CD4-positive, alpha-beta T cell (primary cell): ENCODE data around the gene TOP3B. TPM values are rescaled to one million over a fixed set of nuclear protein-coding genes. Genes with fewer than 3 reads are reported as not detected.

ENCODE experiments used
- ATAC-seq: fragments of 200-7000 bp; cut with Tn5 transposase; one replicate; pipeline ENCODE4 v1.10.0; 2022; ENCODE audit warnings: mild to moderate bottlenecking; ENCODE audit not compliant: poor library complexity
- CTCF ChIA-PET: fragments of 350-600 bp; sonication (Branson Sonifier 250); formaldehyde crosslinking; loops from one replicate; lab custom pipeline; 2021; ENCODE audit warnings: antibody characterized with exemption, inconsistent platforms; lab: Charles Lee
- POLR2A ChIA-PET: fragments of 350-600 bp; sonication (Branson Sonifier 250); formaldehyde crosslinking; loops from one replicate; lab custom pipeline; 2021; ENCODE audit warnings: antibody characterized with exemption, inconsistent platforms; lab: Charles Lee
- DNase-seq, 14 experiments: peaks; one replicate each; pipeline ENCODE4 v3.0.0-alpha.2; 2013 to 2020; ENCODE audit warnings: mixed read lengths in 2 of 14
- H3K27ac ChIP-seq, 2 donors: one replicate each; pipeline versions ENCODE4 v1.5.1 to v1.7.0; 2013; ENCODE audit warnings: low read length in 2 of 2, low read depth in 1 of 2, mild to moderate bottlenecking in 1 of 2
- H3K27me3 ChIP-seq, 2 experiments: 1 replicate in 1 of 2; 2 replicates in 1 of 2; pipeline versions ENCODE4 v1.6.1 to v1.7.0; 2013; ENCODE audit warnings: low read length in 2 of 2, control low read depth in 1 of 2, mild to moderate bottlenecking in 1 of 2, moderate library complexity in 1 of 2; ENCODE audit not compliant: insufficient read depth in 2 of 2, control insufficient read depth in 1 of 2
- H3K36me3 ChIP-seq: one replicate; pipeline ENCODE4 v1.6.1; 2013; ENCODE audit warnings: low read length, control low read depth; ENCODE audit not compliant: insufficient read depth
- H3K4me1 ChIP-seq: one replicate; pipeline ENCODE4 v1.6.1; 2013; ENCODE audit warnings: low read length, control low read depth; ENCODE audit not compliant: insufficient read depth
- H3K4me3 ChIP-seq: one replicate; pipeline ENCODE4 v1.5.1; 2013; ENCODE audit warnings: mild to moderate bottlenecking, low read length, moderate library complexity
- H3K9me3 ChIP-seq, 2 experiments: 1 replicate in 1 of 2; 2 replicates in 1 of 2; pipeline versions ENCODE4 v1.6.1 to v1.7.0; 2013; ENCODE audit warnings: low read length in 2 of 2, mild to moderate bottlenecking in 2 of 2, control low read depth in 1 of 2, moderate library complexity in 1 of 2; ENCODE audit not compliant: control insufficient read depth in 1 of 2, insufficient read depth in 1 of 2
- H3K27ac Mint-ChIP-seq: one replicate; pipeline ENCODE4 v1.8.0; 2020; ENCODE audit warnings: mixed read lengths
- H3K27me3 Mint-ChIP-seq: one replicate; pipeline ENCODE4 v1.8.0; 2021; ENCODE audit warnings: mixed read lengths
- H3K36me3 Mint-ChIP-seq: one replicate; pipeline ENCODE4 v1.8.0; 2021; ENCODE audit warnings: low read depth, mixed read lengths
- H3K4me1 Mint-ChIP-seq: one replicate; pipeline ENCODE4 v1.8.0; 2021; ENCODE audit warnings: low read depth, mixed read lengths
- H3K4me3 Mint-ChIP-seq: one replicate; pipeline ENCODE4 v1.8.0; 2020; ENCODE audit warnings: mild to moderate bottlenecking, mixed read lengths
- H3K9me3 Mint-ChIP-seq: one replicate; pipeline ENCODE4 v1.8.0; 2020; ENCODE audit warnings: mixed read lengths
- intact Hi-C, 2 experiments: fragments of 100-400 bp; cut with DNase I in 1 of 2; cut with micrococcal nuclease in 1 of 2; formaldehyde crosslinking; loops; one replicate each; pipeline versions ENCODE4 v1.15.1 to v1.9.0; 2023 to 2025; cut with DNase I, micrococcal nuclease
- total RNA-seq, 174 experiments: library from RNA in 2 of 174; stranded (reverse) in 2 of 174; gene quantifications; one replicate each; pipeline ENCODE4 v1.2.3 and lab custom pipeline; 2021 to 2026
- TF ChIP-seq, protein P1 (sequence below): fragments of 200-600 bp; IDR thresholded peaks from one replicate; pipeline ENCODE4 v1.8.0; 2022; ENCODE audit warnings: antibody characterized with exemption, mild to moderate bottlenecking

Gene TOP3B
- total RNA-seq, 2 experiments from 2014 or later: 60.2 to 62.8 TPM

- Mint-ChIP-seq H3K4me1 (peaks cover 21% of the 10 kb centered on the region), H3K4me3 (no peak overlapping the region), H3K27me3 (no peaks in the 10 kb centered on the region), H3K36me3 (peaks cover 49% of the 10 kb centered on the region), H3K27ac (no peak overlapping the region), H3K9me3 (no peaks in the 10 kb centered on the region)
- Histone ChIP-seq H3K4me1 (peaks cover 21% of the 10 kb centered on the region), H3K9me3 (no peaks in the 10 kb centered on the region), H3K27me3 (no peaks in the 10 kb centered on the region), H3K36me3 (peaks cover 45% of the 10 kb centered on the region), H3K4me3 (no peak overlapping the region), H3K27ac (no peak overlapping the region)
- no peak for ATAC-seq
- ChIA-PET CTCF (no interaction called here), POLR2A (no interaction called here)
- intact Hi-C loops: no loop called here
- TF ChIP-seq, protein P1, sequence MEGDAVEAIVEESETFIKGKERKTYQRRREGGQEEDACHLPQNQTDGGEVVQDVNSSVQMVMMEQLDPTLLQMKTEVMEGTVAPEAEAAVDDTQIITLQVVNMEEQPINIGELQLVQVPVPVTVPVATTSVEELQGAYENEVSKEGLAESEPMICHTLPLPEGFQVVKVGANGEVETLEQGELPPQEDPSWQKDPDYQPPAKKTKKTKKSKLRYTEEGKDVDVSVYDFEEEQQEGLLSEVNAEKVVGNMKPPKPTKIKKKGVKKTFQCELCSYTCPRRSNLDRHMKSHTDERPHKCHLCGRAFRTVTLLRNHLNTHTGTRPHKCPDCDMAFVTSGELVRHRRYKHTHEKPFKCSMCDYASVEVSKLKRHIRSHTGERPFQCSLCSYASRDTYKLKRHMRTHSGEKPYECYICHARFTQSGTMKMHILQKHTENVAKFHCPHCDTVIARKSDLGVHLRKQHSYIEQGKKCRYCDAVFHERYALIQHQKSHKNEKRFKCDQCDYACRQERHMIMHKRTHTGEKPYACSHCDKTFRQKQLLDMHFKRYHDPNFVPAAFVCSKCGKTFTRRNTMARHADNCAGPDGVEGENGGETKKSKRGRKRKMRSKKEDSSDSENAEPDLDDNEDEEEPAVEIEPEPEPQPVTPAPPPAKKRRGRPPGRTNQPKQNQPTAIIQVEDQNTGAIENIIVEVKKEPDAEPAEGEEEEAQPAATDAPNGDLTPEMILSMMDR: no peak
- DNase-seq: no peak
Observed at GRCh38 chr22:21933910-21934309, 48.7 kb downstream of the TOP3B start.

GRCh38 chr22:21933413-21933812 lies 49.2 kb downstream of the TOP3B start:
- CTCF ChIA-PET: no interaction called here
- Mint-ChIP-seq H3K9me3 (no peaks in the 10 kb centered on the region), H3K27ac (no peak overlapping the region), H3K4me1 (peaks cover 16% of the 10 kb centered on the region), H3K36me3 (peaks cover 54% of the 10 kb centered on the region), H3K4me3 (no peak overlapping the region), H3K27me3 (no peaks in the 10 kb centered on the region)
- peaks cover 16% of the 10 kb centered on the region for H3K4me1 ChIP-seq
- DNase-seq (no peak), ATAC-seq (no peak)
- no peaks in the 10 kb centered on the region for H3K27me3 ChIP-seq
- TF ChIP-seq, protein P1: no peak
- POLR2A ChIA-PET: no interaction called here
- intact Hi-C loops: no loop called here
- no peak overlapping the region for H3K4me3 ChIP-seq
- no peaks in the 10 kb centered on the region for H3K9me3 ChIP-seq
- H3K27ac ChIP-seq: no peak overlapping the region
- peaks cover 50% of the 10 kb centered on the region for H3K36me3 ChIP-seq

- Histone ChIP-seq H3K4me3 (no peak overlapping the region), H3K27me3 (no peaks in the 10 kb centered on the region), H3K36me3 (peaks cover 52% of the 10 kb centered on the region), H3K9me3 (no peaks in the 10 kb centered on the region), H3K27ac (no peak overlapping the region), H3K4me1 (peaks cover 5% of the 10 kb centered on the region)
- no peak for DNase-seq
- H3K4me1 Mint-ChIP-seq: peaks cover 7% of the 10 kb centered on the region
- CTCF ChIA-PET: no interaction called here
- H3K27me3 Mint-ChIP-seq: no peaks in the 10 kb centered on the region
- H3K4me3 Mint-ChIP-seq: no peak overlapping the region
- H3K36me3 Mint-ChIP-seq: peaks cover 50% of the 10 kb centered on the region
- TF ChIP-seq, protein P1: no peak
- POLR2A ChIA-PET: no interaction called here
- intact Hi-C loops: no loop called here
- no peaks in the 10 kb centered on the region for H3K9me3 Mint-ChIP-seq
- no peak for ATAC-seq
- no peak overlapping the region for H3K27ac Mint-ChIP-seq
Observed at GRCh38 chr22:21932347-21932746, 50.2 kb downstream of the TOP3B start.
